NCI-H226 (cell line): ENCODE measurements around the gene THADA.
A peak's percentile ranks its signal among the peaks of the same experiment; 100 is the strongest.
"Not testable (repeated sequence)": the region's sequence is repeated elsewhere in the genome, so short reads cannot be mapped to it uniquely, and the experiment has no call there.

Experiments used
- DNase-seq: peaks from one replicate; pipeline ENCODE4 v3.0.0-alpha.2; 2015

The THADA gene

DNA sequence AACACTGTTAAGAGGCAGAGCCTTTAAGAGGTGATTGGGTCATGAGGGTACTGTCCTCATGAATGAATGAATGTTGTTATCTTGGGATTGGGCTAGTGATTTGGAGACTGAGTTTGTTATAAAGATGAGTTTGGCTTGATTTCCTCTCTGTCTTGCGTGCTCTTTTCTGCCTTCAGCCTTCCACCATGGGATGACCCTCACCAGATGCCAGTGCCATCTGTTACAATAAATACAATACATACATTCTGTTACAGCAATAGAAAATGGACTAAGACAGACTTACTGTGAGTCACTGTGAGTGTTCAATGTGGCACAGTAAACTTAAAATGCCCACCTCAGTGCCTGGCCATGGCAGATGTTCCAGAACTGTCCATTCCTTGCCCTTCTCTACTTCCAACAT is 274.4 kb downstream of the THADA start:
- DNase-seq, result no peak

DNA sequence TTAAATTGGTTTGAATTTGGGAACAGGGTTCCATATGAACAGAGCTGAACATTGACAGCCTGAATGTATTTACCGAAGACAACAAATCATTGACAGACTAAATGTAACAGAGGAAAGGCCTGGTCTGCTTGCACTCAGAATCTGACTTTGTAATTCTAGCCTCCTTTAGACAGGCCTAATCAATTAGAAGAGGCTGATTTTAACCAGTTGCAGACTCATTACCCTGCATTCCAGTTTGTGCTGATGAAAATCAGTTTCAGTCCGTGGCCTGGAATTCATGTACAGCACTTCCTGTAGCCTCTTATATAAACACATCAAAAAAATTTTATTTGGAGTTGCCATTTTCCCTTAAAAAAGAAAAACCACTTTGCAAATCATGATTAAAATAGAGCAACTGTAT is 276.3 kb downstream of the THADA start:
- no peak for DNase-seq

DNA sequence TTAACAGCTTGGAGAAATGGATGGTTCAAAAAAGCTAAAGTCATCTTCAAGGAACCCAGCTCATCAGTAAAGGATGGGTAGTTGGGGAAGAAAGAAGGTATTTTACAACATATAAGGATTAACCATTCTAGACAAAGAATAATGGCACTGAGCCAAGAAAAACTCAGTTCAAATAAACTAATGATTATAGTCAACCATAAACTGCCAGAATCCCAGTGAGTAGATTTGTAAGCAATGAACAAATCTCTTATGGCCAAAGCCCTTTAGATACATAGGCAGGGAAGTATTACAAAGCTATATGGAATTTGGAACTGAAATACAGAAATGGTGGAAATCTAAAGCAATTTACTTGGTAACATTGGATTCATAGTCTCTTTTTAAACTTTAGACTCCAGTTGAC is 277.0 kb downstream of the THADA start:
- DNase-seq, result no peak

DNA sequence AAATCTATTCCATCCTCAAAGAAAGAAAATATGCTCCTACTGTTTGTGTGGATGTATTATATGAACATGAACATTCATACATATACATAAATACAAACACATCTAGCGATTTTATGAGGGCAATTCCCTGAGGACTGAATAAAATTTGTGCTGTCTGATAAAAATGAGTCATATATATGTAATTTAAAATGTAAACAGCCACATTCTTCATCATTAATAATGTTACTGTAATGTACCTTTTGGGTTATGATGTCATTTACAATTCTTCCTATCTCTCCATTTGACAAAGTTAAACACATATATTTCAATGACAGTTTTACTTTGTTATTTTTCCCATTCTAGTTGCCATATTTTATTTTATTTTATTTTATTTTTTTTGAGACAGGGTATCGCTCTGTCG is 278.2 kb downstream of the THADA start:
- DNase-seq, result no peak

DNA sequence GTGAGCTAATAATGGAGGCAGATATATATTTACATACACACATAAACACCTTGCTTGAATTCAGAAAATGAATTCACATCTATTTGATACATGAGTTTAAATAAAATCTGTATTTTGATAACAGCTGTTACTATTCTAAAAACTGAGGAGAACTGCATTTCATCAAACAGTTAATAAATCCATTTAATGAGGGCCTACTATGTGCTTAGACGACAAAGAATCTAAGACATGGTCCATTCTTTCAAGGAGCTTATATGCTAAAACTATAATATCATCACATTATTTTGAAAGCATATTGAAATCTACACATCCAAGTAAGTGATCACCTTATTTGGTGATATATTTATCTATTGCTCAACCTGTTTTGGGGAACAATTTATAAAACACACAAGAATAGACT is 278.6 kb downstream of the THADA start:
- no peak for DNase-seq

DNA sequence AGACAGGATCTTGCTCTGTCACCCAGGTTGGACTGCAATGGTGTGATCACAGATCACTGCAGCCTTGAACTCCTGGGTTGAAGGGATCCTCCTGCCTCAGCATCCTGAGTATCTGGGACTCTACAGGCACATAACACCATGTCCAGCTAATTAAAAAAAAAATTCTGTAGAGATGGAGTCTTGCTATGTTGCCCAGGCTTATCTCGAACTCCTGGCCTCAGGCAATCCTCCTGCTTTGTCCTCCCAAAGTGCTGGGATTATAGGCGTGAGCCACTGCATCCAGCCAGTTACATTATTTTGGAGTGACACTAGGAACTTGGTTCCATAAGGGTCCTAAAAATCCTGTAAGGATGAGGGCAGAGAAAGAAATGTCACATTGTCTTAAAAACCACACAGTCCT is 280.4 kb downstream of the THADA start:
- no peak for DNase-seq

DNA sequence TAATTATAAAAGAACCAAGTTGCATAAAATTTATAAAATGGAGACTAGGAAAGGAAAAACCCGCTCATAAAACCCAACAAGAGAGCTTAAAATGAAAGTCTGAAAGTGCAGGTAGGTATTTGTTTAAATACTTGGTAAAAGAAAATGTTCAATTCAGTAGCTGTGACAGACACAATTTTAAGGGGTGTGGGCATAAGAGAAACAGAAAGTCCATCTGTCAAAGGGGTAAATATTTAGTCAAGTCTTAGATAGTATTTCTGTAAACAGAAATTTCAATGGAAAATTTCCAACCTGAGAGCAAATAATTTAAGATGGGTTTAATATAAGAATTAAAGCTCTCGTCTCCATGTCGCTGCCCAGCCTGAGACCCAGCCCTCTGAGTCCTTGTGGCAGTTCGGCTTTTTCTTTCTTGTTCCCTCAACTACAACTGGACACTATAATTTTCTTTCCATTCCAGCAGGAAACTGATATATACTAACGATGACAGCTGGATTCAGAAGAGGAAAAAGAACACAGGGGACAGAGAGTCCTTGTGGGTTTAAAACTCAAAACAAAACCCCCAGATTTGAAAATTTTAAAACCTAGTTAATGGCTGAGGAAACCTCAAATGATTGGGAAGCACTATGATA is 281.4 kb downstream of the THADA start:
- DNase-seq, result no peak

DNA sequence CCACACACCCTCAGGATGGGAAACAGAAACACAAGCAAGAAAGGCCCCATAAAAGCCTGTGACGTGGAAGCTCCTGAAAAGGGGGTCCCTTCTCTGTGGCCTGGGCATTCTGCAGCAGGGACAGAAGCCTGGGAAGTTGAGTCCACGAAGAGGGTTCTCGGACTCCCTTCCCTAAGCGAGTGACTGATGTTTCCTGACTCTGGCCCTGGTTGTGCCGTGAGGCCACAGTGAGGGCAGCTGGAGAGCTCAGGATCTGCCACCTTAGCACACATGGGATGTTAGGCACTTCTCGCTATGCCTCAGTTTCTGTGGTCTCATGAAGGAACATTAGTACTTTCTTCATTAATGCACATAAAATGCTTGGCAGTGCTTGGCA is 282.2 kb downstream of the THADA start:
- DNase-seq, result no peak

DNA sequence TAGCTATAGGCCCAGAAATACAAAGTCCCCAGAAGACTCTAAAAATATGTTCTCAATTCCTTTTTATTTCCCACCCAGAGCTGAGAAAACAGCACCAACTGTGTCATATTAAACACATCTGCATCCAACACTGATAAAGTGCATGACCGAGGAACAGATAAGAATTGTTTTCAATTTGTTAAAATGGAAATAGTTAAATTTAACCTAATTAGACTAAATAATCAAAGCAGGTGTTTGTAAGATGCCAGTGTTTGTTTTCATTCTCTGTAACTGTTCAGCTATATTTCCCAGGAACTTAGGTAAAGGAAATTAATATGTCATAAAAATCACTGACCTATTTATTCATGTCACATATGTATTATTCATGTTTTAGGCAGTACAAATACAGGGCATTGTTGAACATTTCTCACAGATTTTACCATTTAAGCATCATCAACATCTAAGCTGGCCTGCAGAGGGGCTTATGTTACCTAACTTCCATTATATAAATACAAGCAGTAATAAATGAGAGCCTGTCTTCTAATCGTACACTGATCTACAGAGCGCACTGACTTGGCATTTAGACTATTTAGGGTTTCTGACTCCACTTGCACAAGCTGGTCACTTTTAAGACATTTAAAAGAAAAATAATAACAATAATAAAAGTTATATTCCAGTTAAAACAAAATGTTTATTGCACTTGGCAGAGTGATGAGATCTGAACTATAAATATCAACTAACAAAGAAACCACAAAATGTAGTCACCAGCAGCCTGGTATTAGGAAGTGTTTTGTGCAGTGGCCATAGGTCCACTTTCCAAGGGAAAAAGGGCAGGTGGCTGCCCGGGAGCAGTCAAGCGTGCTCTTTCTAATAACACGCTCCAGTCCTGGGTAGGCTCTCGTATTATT is 282.8 kb downstream of the THADA start:
- no peak for DNase-seq

DNA sequence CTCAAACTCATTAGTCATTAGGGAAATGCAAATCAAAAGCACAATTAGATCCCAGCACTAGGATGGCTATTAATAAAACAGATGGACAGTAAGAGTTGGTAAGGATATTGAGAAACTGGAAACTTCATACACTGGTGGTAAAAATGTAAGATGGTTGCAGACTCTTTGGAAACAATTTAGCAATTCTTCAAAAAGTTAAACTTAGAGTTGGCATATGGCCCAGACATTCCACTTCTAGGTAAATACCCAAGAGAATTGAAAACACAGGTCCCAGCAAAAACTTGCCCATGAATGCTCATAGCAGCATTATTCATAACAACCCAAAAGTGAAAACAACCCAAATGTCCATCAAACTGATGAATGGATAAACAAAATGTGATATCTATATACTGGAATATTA is 284.6 kb downstream of the THADA start:
- peak; percentile 79 for DNase-seq

DNA sequence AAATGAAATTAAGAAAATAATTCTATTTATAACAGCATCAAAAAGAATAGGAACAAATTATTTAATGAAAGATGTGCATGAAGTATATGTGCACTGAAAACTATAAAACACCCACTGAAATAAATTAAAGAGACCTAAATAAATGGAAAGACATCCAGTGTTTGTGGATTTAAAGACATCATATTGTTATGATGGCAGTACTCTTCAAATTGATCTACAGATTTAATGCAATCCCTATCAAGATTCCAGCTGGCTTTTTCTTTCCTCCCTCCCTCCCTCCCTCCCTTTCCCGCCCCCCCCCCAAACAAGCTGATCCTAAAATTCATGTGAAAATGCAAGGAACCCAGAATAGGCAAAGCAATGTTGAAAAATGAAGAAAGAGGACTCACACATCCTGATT is 285.9 kb downstream of the THADA start:
- DNase-seq, result no peak

DNA sequence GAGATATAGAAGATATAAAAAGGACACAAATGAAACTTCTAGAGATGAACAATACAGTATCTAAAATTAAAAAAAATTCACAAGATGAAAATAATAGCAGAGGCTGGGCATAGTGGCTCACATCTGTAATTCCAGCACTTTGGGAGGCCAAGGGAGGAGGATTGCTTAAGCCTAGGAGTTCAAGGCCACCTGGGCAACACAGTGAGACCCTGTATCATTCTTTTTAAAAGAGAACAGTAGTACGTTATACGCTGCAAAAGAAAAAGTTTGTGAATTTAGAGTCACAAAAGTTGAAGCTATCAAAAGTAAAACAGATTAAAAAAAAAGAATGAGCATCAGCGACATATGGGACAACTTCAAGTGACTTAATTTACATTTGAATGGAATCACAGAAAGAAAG is 287.9 kb downstream of the THADA start:
- no peak for DNase-seq

DNA sequence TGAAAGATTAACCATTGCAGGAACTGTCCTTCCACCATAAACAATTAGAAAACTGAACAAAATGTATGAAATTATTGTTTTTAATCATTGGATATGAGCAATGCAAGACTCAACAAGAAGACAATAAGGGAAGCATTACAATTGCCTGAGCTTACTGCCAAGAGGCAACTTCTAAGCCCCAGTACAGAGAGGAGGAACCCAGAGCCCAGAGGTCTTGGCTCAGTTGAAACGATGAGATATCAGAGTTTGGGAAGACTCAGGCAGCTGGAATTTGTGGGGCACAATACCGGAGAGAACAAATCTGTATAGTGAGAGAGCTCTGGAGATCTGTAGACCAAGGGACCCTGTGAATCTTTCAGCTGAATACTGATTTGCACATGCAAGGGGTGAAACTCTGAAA is 288.8 kb downstream of the THADA start:
- peak; percentile 25 for DNase-seq

DNA sequence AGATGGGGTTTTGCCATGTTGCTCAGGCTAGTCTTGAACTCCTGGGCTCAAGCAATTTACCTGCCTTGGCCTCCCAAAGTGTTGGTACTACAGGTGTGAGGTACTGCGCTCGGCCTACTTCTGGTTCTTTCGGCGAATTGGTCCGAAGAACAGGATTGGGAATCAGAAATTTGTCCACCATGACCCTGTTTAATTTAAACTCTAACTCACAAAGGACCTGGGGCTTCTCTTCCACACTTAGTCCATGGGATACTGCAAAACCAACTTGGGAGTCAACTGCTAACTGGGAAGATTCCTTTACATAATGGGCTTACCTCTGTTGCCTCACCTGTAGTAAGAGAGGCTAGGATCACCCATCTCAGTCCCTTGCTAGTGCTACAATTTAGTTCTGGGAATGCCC is 289.6 kb downstream of the THADA start:
- no peak for DNase-seq

DNA sequence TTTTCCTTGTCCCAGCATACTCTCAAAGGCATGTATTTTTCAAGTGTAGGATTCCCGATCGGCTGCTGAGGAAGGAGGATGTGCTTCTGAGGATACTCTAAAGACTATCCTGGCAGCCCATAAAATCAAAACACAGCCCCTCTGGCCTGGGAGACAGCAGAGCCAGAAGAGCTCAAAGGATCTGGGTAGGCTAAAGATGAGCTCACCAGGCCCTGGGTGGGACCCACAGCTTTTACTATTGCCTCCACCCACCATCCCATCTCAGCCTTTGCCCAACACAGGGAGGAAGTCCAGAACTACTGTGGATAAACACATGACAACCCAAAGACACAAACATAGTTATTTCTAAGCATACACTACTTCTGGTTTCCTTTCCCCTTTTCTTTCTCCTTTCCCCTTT is 290.3 kb downstream of the THADA start:
- DNase-seq, result peak; percentile 32

DNA sequence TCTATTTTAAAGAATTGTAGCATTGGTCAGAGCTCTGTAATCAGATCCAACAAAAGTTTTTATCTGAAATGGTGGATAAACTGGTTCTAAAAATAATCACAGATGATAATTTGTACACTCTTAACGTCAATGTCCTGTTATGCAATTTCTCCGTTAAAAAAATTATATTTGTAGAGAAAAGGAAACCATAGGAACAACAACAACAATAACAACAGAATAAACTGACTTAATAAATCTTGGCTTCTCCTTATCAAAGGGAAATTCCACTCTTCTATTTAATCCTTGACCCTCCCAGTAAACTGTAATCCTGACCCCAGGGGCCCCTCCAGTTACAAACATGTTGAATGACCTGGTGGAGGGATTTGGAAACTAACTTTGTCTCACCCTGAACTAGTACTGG is 290.8 kb downstream of the THADA start:
- DNase-seq, result peak; percentile 60

DNA sequence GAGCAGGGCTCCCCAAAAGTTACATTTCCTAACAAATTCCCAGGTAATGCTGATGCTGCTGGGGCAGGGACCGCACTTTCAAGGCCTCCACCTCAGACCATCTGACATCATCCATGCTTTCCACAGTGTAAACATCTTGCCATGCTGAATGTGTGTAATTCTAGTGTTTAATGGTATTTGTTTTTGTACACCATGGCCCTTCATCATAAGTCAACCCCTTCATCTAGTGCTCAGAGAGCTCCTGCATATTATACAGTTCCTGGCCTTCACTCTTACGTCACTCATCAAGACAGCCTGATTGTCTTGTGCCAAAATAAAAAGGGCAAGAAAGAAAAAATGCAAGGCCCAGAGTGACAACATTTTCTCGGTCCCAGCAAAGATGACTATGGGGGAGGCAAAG is 291.9 kb downstream of the THADA start:
- no peak for DNase-seq

DNA sequence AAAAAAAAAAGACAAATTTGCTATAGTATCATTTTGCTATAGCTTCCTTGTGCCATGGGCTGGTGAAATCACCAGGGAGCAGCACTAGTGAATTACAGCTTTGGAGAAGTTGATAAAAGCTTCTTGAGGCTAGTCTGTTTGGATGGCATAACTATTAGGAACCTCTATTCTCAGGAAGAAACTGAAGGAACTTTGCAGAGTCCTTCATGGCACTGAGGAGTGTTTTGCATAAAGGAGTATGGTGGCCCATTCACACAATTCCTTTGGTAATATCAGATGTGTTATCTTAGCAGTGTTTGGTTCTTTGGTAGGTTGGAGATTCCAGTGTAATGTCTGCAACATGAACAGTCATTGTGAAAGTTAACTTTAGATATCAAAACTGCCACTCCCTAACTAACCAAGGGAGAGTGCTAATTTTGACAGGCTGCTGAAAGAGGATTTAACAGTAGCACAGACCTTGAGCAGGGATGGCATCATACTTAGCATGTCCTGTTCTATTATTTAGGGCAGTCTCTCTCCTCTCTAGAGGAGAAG is 292.8 kb downstream of the THADA start:
- DNase-seq, result peak; percentile 27

DNA sequence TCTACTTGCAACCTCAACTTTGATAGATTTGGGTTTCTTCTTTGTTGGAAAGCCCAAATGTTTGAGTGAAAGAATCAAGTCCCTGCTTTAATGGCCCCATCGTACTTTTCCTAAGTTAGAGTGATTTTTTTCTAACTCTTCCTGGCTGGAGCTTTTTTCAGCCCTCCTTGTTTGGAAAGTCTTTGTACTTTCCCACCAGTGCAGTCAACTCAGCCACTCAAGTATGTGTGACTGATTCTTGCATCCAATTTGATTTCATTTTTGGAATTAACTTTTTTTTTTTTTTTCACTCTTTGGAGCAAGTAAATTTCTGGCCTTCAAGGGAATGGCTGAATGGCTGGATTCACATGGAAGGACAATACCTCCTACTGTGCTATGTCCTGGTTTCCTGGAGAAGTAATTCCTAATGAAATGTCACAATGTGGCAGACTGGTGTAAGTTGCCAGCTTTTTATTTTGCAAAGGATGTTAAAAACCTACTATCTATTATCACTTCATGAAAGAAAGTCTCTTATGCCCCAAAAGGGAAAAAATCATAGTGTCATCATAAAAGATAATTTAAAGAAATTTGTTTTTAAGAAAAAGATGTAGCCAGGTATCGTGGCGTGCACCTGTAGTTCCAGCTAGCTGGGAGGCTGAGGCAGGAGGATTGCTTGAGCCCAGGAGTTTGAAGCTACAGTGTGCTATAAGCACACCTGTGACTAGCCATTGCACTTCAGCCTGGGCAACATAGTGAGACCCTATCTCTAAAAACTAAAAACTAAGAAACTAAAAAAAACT is 293.5 kb downstream of the THADA start:
- no peak for DNase-seq

DNA sequence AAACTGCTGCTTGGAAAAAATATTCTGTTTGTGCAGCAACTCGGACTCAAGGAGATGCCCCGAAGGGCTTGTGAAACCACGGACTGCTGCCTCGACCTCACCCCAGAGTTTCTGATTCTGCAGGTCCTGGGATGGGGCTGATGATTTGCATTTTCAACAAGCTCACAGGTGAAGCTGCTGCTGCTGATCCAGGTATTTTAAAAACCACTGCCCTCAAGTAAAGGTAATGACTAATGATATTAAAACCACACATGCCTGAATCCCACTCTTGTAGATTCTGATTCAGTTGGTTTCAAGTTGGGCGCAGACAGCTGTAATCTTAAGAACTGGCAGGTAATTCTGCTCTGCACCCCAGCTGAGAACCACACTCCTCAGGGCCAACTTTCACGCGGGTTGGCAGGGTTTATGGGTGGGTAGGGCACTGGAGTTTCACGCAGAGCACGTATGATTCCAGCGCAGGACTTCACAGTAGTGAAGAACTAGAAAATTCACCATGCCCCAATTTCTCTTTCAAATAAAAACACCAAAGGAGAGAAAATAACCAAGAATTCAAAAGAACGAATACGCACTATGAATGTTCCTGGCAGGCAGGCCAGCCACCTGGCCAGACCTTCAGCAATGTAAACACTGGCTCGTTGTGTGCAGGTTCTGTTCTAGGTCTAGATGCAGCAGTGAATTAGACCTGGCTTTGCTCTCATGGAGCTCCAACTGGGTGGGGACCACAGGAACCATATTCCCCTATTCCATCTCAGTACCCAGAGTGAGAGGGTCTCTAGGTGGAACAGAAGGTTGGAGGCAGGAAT is 294.9 kb downstream of the THADA start:
- DNase-seq, result no peak

DNA sequence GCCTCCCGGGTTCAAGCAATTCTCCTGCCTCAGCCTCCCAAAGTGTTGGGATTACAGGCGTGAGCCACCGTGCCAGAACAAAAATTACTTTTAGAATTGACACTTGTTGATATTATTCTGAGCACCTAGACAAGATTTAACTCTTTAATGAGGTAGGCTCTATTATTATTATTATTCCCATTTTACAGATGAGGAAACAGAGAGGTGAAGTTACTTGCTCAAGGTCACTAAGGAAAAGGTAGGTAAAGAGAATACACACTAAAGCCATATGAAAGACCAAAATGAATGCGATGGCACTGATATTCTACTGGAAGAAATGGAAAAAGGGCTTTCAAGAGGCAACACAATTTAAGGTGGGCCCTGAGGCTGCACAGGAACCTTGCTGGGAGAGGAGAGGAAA is 295.6 kb downstream of the THADA start:
- DNase-seq, result no peak

DNA sequence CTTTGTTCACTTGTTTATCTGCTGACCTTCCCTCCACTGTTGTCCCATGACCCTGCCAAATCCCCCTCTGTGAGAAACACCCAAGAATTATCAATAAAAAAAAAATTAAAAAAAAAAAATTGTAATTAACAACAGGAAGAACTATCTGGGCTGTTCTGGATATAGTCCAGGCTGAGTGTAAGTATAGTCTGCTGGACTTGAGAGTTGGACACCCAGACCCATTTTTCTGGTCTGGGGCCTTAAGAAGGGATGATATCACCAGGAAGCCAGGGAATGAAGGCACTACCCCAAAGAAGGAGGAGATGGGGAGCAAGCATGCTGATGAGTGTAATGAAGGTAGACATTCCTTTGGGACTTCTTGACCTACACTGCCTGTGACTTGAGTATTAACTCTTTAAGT is 297.3 kb downstream of the THADA start:
- DNase-seq, result no peak

DNA sequence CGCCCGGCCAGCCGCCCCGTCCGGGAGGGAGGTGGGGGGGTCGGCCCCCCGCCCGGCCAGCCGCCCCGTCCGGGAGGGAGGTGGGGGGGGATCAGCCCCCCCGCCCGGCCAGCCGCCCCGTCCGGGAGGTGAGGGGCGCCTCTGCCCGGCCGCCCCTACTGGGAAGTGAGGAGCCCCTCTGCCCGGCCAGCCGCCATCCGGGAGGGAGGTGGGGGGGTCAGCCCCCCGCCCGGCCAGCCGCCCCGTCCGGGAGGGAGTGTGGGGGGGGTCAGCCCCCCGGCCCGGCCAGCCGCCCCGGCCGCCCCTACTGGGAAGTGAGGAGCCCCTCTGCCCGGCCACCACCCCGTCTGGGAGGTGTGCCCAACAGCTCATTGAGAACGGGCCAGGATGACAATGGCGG is 298.1 kb downstream of the THADA start:
- not testable (repeated sequence) for DNase-seq
